ENCODE results near the gene CEP70. TPM values are rescaled to one million over a fixed set of nuclear protein-coding genes. Genes with fewer than 3 reads are reported as not detected.
"Not testable (repeated sequence)": the region's sequence is repeated elsewhere in the genome, so short reads cannot be mapped to it uniquely, and the experiment has no call there.

CEP70 gene
- total RNA-seq, 1 experiment from 2014 or later, result 32.6 TPM

DNA sequence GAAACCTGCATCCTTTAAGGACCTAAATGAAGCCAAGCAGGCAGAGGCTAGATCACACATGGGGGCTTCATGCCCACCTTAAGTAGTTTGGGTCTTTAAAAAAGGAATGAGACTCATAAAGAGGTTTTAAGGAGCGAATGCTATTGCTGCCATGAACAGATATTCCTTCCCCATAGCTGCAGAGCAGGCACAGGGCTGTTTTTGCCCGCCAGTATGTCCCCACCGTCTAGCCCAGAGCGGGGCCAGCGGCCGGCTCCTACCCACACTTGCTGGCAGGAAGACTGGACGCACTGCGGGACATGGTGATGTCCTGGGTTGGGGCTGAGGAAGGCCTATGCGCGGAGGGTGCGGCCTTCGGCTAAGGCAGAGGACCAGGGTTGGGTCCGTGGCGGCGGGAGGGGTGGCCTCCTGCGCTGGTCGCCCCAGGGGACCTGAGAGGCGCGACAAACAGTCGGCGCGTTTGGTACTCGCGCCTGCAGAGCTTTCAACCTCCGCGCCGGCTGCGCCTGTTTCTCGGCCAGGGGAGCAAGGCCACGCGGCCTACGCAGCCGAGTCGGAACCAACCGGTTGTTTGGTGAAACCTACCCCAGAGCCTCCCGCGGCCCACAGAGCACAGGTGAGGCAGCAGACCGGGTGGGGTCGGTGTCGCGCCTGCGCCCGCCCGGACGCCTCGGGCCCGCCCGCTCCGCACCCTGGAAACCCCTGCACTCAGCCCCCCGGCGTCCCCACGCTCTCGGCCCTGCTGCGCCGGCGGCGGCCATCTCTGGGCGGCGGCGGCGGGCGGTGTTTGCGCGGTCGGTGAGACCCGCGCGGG, 14.5 kb upstream of the CEP70 start, which contains the start of gene FAIM:
FAIM (plus strand) TSS at position 450 of the 814 bp plus-strand sequence. CDS start 10,956 bp downstream, outside the sequence.
- H3K4me3 Mint-ChIP-seq, result peak within 1 kb of the TSS; percentile 79 to 82
- Histone ChIP-seq H3K23me2 (ENCODE audit: insufficient read length, low read depth, low read length, poor library complexity, severe bottlenecking) (peaks cover 11% of the 10 kb centered on the region), H3K9ac (ENCODE audit: extremely low read depth, insufficient read length, low read length) (peak within 1 kb of the TSS; percentile 72), H2AK5ac (ENCODE audit: insufficient read length, low read length) (no peak within 1 kb of the TSS), H4K20me1 (ENCODE audit: control insufficient read depth, insufficient read depth, insufficient read length) (no peaks in the 10 kb centered on the region), H4K8ac (replicated peaks; ENCODE audit: insufficient read length, low read depth, low read length) (peak within 1 kb of the TSS; percentile 71), H2BK15ac (ENCODE audit: low read depth, low read length) (no peak within 1 kb of the TSS), H3K27ac (ENCODE audit: insufficient read length, low read depth, low read length) (no peak within 1 kb of the TSS), H2BK120ac (ENCODE audit: low read depth, low read length, poor library complexity, severe bottlenecking) (no peak within 1 kb of the TSS), H3K9me3 (ENCODE audit: control insufficient read depth, low read depth, low read length) (no peaks in the 10 kb centered on the region), H3K18ac (ENCODE audit: insufficient read length, low read depth, low read length) (peak within 1 kb of the TSS; percentile 97), H3K23ac (ENCODE audit: insufficient read length, low read depth, low read length) (no peak within 1 kb of the TSS), H4K91ac (ENCODE audit: insufficient read length, low read depth, low read length) (no peak within 1 kb of the TSS), H3K4me1 (ENCODE audit: insufficient read depth, low read length) (no peaks in the 10 kb centered on the region), H3K4me2 (ENCODE audit: insufficient read depth, insufficient read length, low read length) (peak within 1 kb of the TSS; percentile 54), H2BK20ac (ENCODE audit: low read depth, low read length, poor library complexity, severe bottlenecking) (no peak within 1 kb of the TSS), H3K4ac (ENCODE audit: low read depth, low read length) (no peak within 1 kb of the TSS), H3K27me3 (ENCODE audit: insufficient read depth, low read length) (no peaks in the 10 kb centered on the region), H3K56ac (ENCODE audit: insufficient read length, low read depth, low read length) (no peak within 1 kb of the TSS), H2BK12ac (ENCODE audit: insufficient read length, low read depth, low read length) (no peak within 1 kb of the TSS), H3K79me1 (ENCODE audit: insufficient read depth, low read depth, low read length, poor library complexity, severe bottlenecking) (no peaks in the 10 kb centered on the region), H3K79me2 (ENCODE audit: insufficient read depth, low read length) (no peaks in the 10 kb centered on the region), H3T11ph (ENCODE audit: low read length) (no peak within 1 kb of the TSS), H3K14ac (ENCODE audit: insufficient read depth, low read length) (peak within 1 kb of the TSS; percentile 98), H2BK5ac (ENCODE audit: insufficient read length, low read length) (no peak within 1 kb of the TSS), H2AFZ (ENCODE audit: low read length) (peak within 1 kb of the TSS; percentile 95), H4K5ac (ENCODE audit: insufficient read length, low read depth, low read length) (peak within 1 kb of the TSS; percentile 89)
- H3K36me3 Mint-ChIP-seq (ENCODE audit: insufficient read depth in 1 of 3, low read depth in 3 of 3), result peaks cover 3 to 10% (median 6%) of the 10 kb centered on the region in 3 experiments; a peak in 5 of 7 replicates
- WGBS (ENCODE audit: extremely low coverage, insufficient read length, low lambda C conversion rate), result no CpG with 5 or more reads among the region's 68 CpGs
- H3K4me1 Mint-ChIP-seq, result peaks cover 8 to 12% of the 10 kb centered on the region in 2 experiments
- TF ChIP-seq, protein P1, sequence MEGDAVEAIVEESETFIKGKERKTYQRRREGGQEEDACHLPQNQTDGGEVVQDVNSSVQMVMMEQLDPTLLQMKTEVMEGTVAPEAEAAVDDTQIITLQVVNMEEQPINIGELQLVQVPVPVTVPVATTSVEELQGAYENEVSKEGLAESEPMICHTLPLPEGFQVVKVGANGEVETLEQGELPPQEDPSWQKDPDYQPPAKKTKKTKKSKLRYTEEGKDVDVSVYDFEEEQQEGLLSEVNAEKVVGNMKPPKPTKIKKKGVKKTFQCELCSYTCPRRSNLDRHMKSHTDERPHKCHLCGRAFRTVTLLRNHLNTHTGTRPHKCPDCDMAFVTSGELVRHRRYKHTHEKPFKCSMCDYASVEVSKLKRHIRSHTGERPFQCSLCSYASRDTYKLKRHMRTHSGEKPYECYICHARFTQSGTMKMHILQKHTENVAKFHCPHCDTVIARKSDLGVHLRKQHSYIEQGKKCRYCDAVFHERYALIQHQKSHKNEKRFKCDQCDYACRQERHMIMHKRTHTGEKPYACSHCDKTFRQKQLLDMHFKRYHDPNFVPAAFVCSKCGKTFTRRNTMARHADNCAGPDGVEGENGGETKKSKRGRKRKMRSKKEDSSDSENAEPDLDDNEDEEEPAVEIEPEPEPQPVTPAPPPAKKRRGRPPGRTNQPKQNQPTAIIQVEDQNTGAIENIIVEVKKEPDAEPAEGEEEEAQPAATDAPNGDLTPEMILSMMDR (conservative IDR thresholded peaks at IDR 0.05), result no peak
- H3K9me3 Mint-ChIP-seq, result peaks cover 9% of the 10 kb centered on the region in 2 experiments
- H3K27ac Mint-ChIP-seq, result peak within 1 kb of the TSS in 1 of 3 experiments; percentile 57; a peak in 1 of 7 replicates
- DNase-seq, result peak; percentile 64
- peaks cover 14% of the 10 kb centered on the region for H3K27me3 Mint-ChIP-seq (ENCODE audit: low read depth)

DNA sequence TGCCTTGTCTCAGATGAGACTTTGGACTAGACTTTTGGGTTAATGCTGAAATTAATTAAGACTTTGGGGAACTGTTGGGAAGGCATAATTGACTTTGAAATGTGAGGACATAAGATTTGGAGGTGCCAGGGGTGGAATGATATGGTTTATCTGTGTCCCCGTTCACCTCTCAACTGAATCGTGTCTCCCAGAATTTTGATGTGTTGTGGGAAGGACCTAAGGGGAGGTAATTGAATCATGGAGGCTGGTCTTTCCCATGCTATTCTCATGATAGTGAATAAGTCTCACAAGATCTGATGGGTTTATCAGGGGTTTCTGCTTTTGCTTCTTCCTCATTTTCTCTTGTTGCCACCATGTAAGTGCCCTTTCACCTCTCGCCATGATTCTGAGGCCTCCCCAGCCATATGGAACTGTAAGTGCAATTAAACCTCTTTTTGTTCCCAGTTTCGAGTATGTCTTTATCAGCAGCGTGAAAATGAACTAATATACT, 10.1 kb upstream of the CEP70 start:
- peak overlapping the region in 1 of 3 experiments; percentile 78; a peak in 1 of 7 replicates for H3K27ac Mint-ChIP-seq
- not testable (repeated sequence) for H3K4me3 Mint-ChIP-seq
- no CpG with 5 or more reads among the region's 5 CpGs for WGBS (ENCODE audit: extremely low coverage, insufficient read length, low lambda C conversion rate)

More for the DNA sequence above, 10.1 kb upstream of the CEP70 start:
- not testable (repeated sequence) for H3K4me1 ChIP-seq (ENCODE audit: insufficient read depth, low read length); H2AK5ac ChIP-seq (ENCODE audit: insufficient read length, low read length); H3K4me2 ChIP-seq (ENCODE audit: insufficient read depth, insufficient read length, low read length); H2BK12ac ChIP-seq (ENCODE audit: insufficient read length, low read depth, low read length); H3K79me2 ChIP-seq (ENCODE audit: insufficient read depth, low read length); H2BK5ac ChIP-seq (ENCODE audit: insufficient read length, low read length); H3K27ac ChIP-seq (ENCODE audit: insufficient read length, low read depth, low read length); H3K23me2 ChIP-seq (ENCODE audit: insufficient read length, low read depth, low read length, poor library complexity, severe bottlenecking); H2BK120ac ChIP-seq (ENCODE audit: low read depth, low read length, poor library complexity, severe bottlenecking); H3K9me3 ChIP-seq (ENCODE audit: control insufficient read depth, low read depth, low read length); H4K20me1 ChIP-seq (ENCODE audit: control insufficient read depth, insufficient read depth, insufficient read length); H4K5ac ChIP-seq (ENCODE audit: insufficient read length, low read depth, low read length); H2AFZ ChIP-seq (ENCODE audit: low read length); H3K4ac ChIP-seq (ENCODE audit: low read depth, low read length); H3K79me1 ChIP-seq (ENCODE audit: insufficient read depth, low read depth, low read length, poor library complexity, severe bottlenecking); H3K14ac ChIP-seq (ENCODE audit: insufficient read depth, low read length); H4K8ac ChIP-seq (replicated peaks; ENCODE audit: insufficient read length, low read depth, low read length); H3K56ac ChIP-seq (ENCODE audit: insufficient read length, low read depth, low read length); H3T11ph ChIP-seq (ENCODE audit: low read length); H4K91ac ChIP-seq (ENCODE audit: insufficient read length, low read depth, low read length); H2BK20ac ChIP-seq (ENCODE audit: low read depth, low read length, poor library complexity, severe bottlenecking); H3K4me1 Mint-ChIP-seq; H3K9ac ChIP-seq (ENCODE audit: extremely low read depth, insufficient read length, low read length); H3K23ac ChIP-seq (ENCODE audit: insufficient read length, low read depth, low read length); H2BK15ac ChIP-seq (ENCODE audit: low read depth, low read length); DNase-seq; H3K18ac ChIP-seq (ENCODE audit: insufficient read length, low read depth, low read length); H3K27me3 ChIP-seq (ENCODE audit: insufficient read depth, low read length)
- peaks cover 14 to 26% (median 15%) of the 10 kb centered on the region in 3 experiments for H3K36me3 Mint-ChIP-seq (ENCODE audit: insufficient read depth in 1 of 3, low read depth in 3 of 3)
- H3K9me3 Mint-ChIP-seq, result peaks cover 23 to 30% of the 10 kb centered on the region in 2 experiments
- peaks cover 10% of the 10 kb centered on the region for H3K27me3 Mint-ChIP-seq (ENCODE audit: low read depth)

Measured in H9 (cell line).